Ishikawa (cell line): ENCODE data around the gene LCLAT1.

ENCODE experiments used
- CEBPB ChIP-seq: IDR thresholded peaks from 2 replicates; pipeline ENCODE4 v1.6.1; 2012
- EP300 ChIP-seq: IDR thresholded peaks from 2 replicates; pipeline ENCODE4 v1.6.1; 2012; ENCODE audit warnings: borderline replicate concordance
- FOXM1 ChIP-seq: IDR thresholded peaks from 2 replicates; pipeline ENCODE4 v1.6.1; 2012; ENCODE audit warnings: low read depth, borderline replicate concordance
- MAX ChIP-seq: IDR thresholded peaks from 2 replicates; pipeline ENCODE4 v1.6.1; 2012
- NFIC ChIP-seq: IDR thresholded peaks from 2 replicates; pipeline ENCODE4 v1.6.1; 2012
- RAD21 ChIP-seq: IDR thresholded peaks from 2 replicates; pipeline ENCODE4 v1.6.1; 2012; ENCODE audit warnings: low read depth
- TAF1 ChIP-seq: IDR thresholded peaks from 2 replicates; pipeline ENCODE4 v1.6.1; 2012; ENCODE audit warnings: low read depth, mild to moderate bottlenecking
- TEAD4 ChIP-seq: IDR thresholded peaks from 2 replicates; pipeline ENCODE4 v1.6.1; 2012
- YY1 ChIP-seq: IDR thresholded peaks from 2 replicates; pipeline ENCODE4 v1.6.1; 2012; ENCODE audit warnings: low read depth
- TF ChIP-seq, protein P1 (sequence below): IDR thresholded peaks from 2 replicates; pipeline ENCODE4 v1.6.1; 2012; ENCODE audit warnings: low read depth, mild to moderate bottlenecking

GRCh38 chr2:30680121-30680520 lies 233.1 kb downstream of the LCLAT1 start:
- TF ChIP-seq MAX (no peak), CEBPB (no peak), EP300 (no peak), RAD21 (no peak), YY1 (no peak), NFIC (no peak), TAF1 (no peak), FOXM1 (no peak), TEAD4 (no peak)
- TF ChIP-seq, protein P1, sequence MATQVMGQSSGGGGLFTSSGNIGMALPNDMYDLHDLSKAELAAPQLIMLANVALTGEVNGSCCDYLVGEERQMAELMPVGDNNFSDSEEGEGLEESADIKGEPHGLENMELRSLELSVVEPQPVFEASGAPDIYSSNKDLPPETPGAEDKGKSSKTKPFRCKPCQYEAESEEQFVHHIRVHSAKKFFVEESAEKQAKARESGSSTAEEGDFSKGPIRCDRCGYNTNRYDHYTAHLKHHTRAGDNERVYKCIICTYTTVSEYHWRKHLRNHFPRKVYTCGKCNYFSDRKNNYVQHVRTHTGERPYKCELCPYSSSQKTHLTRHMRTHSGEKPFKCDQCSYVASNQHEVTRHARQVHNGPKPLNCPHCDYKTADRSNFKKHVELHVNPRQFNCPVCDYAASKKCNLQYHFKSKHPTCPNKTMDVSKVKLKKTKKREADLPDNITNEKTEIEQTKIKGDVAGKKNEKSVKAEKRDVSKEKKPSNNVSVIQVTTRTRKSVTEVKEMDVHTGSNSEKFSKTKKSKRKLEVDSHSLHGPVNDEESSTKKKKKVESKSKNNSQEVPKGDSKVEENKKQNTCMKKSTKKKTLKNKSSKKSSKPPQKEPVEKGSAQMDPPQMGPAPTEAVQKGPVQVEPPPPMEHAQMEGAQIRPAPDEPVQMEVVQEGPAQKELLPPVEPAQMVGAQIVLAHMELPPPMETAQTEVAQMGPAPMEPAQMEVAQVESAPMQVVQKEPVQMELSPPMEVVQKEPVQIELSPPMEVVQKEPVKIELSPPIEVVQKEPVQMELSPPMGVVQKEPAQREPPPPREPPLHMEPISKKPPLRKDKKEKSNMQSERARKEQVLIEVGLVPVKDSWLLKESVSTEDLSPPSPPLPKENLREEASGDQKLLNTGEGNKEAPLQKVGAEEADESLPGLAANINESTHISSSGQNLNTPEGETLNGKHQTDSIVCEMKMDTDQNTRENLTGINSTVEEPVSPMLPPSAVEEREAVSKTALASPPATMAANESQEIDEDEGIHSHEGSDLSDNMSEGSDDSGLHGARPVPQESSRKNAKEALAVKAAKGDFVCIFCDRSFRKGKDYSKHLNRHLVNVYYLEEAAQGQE = no peak
